Activated CD4-positive, alpha-beta memory T cell treated with anti-CD3 and anti-CD28 coated beads for 36 hours (primary cell): ENCODE measurements around the gene RUNX3. TPM values are rescaled to one million over a fixed set of nuclear protein-coding genes. Genes with fewer than 3 reads are reported as not detected.

Experiments used
- CTCF ChIA-PET: fragments of 350-600 bp; sonication (Branson Sonifier 250); formaldehyde crosslinking; loops from one replicate; lab custom pipeline; 2021; ENCODE audit warnings: antibody characterized with exemption, inconsistent platforms; lab: Charles Lee
- POLR2A ChIA-PET: fragments of 350-600 bp; sonication (Branson Sonifier 250); formaldehyde crosslinking; loops from one replicate; lab custom pipeline; 2021; ENCODE audit warnings: antibody characterized with exemption; lab: Charles Lee
- DNase-seq: peaks from one replicate; pipeline ENCODE4 v3.0.0-alpha.2; 2020
- H3K27ac Mint-ChIP-seq: one replicate; pipeline ENCODE4 v1.8.0; 2021; ENCODE audit warnings: mixed read lengths
- H3K27me3 Mint-ChIP-seq: one replicate; pipeline ENCODE4 v1.8.0; 2021; ENCODE audit warnings: mixed read lengths
- H3K36me3 Mint-ChIP-seq: one replicate; pipeline ENCODE4 v1.8.0; 2021; ENCODE audit warnings: mixed read lengths
- H3K4me1 Mint-ChIP-seq: one replicate; pipeline ENCODE4 v1.8.0; 2021; ENCODE audit warnings: low read depth, mixed read lengths
- H3K4me3 Mint-ChIP-seq: one replicate; pipeline ENCODE4 v1.8.0; 2021; ENCODE audit warnings: mild to moderate bottlenecking, mixed read lengths
- H3K9me3 Mint-ChIP-seq: one replicate; pipeline ENCODE4 v1.8.0; 2021; ENCODE audit warnings: mixed read lengths
- intact Hi-C: fragments of 100-400 bp; cut with micrococcal nuclease; formaldehyde crosslinking; loops from one replicate; pipeline ENCODE4 v1.15.1; 2023
- total RNA-seq, 2 experiments: library from RNA; stranded (reverse); gene quantifications; one replicate each; pipeline ENCODE4 v1.2.3, GENCODE V29; 2021

Gene RUNX3
- total RNA-seq, 2 experiments from 2014 or later, result 153 to 155 TPM

DNA sequence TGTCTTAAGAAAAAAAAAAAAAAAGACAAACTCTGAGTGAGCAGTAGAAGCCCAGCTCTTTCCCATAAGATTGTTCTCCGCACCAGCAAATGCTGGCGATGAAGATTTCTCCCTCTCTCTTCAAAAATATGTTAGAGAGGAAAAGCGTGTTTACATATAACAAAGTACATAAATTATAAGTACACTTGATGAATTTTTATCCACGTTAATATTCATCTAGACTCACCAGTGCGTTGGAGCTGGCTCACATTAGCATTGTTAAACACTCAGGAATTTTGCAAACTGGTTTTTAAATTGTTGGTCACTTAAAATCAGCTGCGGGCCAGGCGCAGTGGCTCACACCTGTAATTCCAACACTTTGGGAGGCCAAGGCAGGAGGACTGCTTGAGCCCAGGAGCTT, 56.0 kb downstream of the RUNX3 start:
- Mint-ChIP-seq H3K9me3 (no peaks in the 10 kb centered on the region), H3K27me3 (no peaks in the 10 kb centered on the region), H3K36me3 (no peaks in the 10 kb centered on the region), H3K4me3 (no peak overlapping the region), H3K4me1 (peaks cover 6% of the 10 kb centered on the region), H3K27ac (no peak overlapping the region)
- intact Hi-C loops, result no loop called here
- CTCF ChIA-PET, result interaction anchor here (0.8 kb wide), 1 partner anchor 228 kb away, joined by 3 read pairs; no protein-coding TSS in a partner anchor
- DNase-seq, result no peak
- POLR2A ChIA-PET, result no interaction called here

- H3K4me1 Mint-ChIP-seq, result peaks cover 6% of the 10 kb centered on the region
- H3K4me3 Mint-ChIP-seq, result no peak overlapping the region
- intact Hi-C loops, result no loop called here
- ChIA-PET POLR2A (no interaction called here), CTCF (interaction anchor here (1.5 kb wide), 1 partner anchor 25 kb away, joined by 3 read pairs; no protein-coding TSS in a partner anchor)
- H3K9me3 Mint-ChIP-seq, result no peaks in the 10 kb centered on the region
- no peak overlapping the region for H3K27ac Mint-ChIP-seq
- no peak for DNase-seq
- no peaks in the 10 kb centered on the region for H3K27me3 Mint-ChIP-seq
- H3K36me3 Mint-ChIP-seq, result no peaks in the 10 kb centered on the region
These were observed 56.9 kb downstream of the RUNX3 start for GRCh38 chr1:24873148-24873547.

DNA sequence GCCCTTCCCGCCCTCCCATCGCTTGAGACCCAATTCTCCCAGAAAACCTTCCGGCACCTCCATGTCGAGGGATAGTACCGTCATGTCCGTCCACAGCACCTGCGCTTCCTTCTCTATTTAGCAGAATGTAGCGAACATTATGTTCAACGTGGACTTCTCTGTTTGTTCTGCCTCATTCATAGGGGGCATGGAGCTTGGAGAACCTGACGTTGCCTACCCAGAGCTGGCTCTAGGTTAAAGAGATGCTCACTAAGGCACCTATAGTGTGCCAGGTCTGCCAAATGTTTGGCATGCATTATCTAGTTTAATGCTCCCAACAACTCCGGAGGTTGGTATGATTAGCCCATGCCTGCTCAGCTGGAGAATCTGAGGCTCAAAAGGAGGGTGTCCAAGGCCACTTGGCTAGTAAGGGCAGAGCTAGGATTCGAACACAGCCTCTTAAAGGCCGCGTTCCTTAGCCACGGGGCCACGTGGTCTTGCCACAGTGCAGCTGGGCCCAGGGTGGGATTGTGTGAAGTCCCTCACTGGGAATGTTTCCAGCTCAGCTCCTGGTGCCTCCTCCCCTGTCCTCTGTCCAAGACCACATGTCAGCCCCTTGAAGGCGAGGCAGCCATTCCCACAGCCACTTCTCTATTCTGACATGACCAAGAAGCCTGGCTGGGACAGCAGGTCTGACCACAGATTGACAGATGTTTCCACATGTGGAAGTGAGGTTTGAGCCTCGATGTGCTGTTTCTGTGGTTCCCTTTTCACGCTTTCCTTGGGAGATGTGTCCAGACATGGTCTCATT, 57.8 kb downstream of the RUNX3 start:
- ChIA-PET CTCF (interaction anchor here (0.9 to 1.8 kb wide), 3 partner anchors 8 to 229 kb away, joined by 3 read pairs; no protein-coding TSS in a partner anchor), POLR2A (no interaction called here)
- H3K27ac Mint-ChIP-seq, result no peak overlapping the region
- no peak overlapping the region for H3K4me3 Mint-ChIP-seq
- intact Hi-C loops, result no loop called here
- peaks cover 2% of the 10 kb centered on the region for H3K27me3 Mint-ChIP-seq
- H3K36me3 Mint-ChIP-seq, result no peaks in the 10 kb centered on the region
- peak; percentile 3 for DNase-seq
- peaks cover 6% of the 10 kb centered on the region for H3K4me1 Mint-ChIP-seq
- no peaks in the 10 kb centered on the region for H3K9me3 Mint-ChIP-seq

DNA sequence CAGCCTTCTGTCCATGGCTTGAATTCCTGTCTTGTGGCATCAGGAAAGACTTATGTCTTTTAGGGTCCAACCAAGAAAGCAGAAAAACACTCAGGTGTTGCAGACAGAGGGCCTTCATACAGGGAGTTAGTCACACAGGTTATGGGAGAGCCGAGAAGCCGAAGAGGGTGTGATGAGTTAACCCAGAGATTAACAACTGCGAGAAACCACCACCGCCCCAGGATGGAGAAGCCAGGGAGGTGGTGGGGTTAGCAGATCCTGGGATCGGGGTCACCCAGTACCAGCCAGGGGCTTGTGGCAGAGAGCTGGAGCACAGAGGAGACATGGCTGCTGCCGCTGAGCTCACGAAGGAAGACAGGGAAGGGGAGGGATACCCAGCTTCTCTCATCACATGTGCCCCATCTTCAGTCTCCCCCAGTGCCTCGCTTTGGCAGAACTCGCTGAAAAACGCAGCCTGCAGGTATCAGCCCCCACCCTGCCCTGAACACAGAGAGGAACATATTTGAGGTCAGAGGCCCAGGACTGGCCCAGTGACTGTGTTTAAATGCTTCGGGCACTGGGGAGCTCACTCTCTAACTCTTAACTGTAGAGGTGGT, 58.7 kb downstream of the RUNX3 start:
- CTCF ChIA-PET, result interaction anchor here (1.8 kb wide), 1 partner anchor 230 kb away, joined by 3 read pairs; no protein-coding TSS in a partner anchor
- Mint-ChIP-seq H3K4me3 (no peak overlapping the region), H3K36me3 (no peaks in the 10 kb centered on the region), H3K9me3 (no peaks in the 10 kb centered on the region), H3K27me3 (peaks cover 4% of the 10 kb centered on the region), H3K27ac (no peak overlapping the region), H3K4me1 (peaks cover 6% of the 10 kb centered on the region)
- intact Hi-C loops, result no loop called here
- DNase-seq, result peak; percentile 7
- POLR2A ChIA-PET, result no interaction called here

GRCh38 chr1:24870551-24871195, 59.4 kb downstream of the RUNX3 start:
- peaks cover 4% of the 10 kb centered on the region for H3K27me3 Mint-ChIP-seq
- DNase-seq, result peak; percentile 22
- H3K4me3 Mint-ChIP-seq, result no peak overlapping the region
- no peaks in the 10 kb centered on the region for H3K36me3 Mint-ChIP-seq
- intact Hi-C loops, result no loop called here
- no peak overlapping the region for H3K27ac Mint-ChIP-seq
- H3K9me3 Mint-ChIP-seq, result no peaks in the 10 kb centered on the region
- H3K4me1 Mint-ChIP-seq, result peaks cover 6% of the 10 kb centered on the region
- ChIA-PET POLR2A (no interaction called here), CTCF (interaction anchor here (1.8 kb wide), 1 partner anchor 230 kb away, joined by 3 read pairs; no protein-coding TSS in a partner anchor)

DNA sequence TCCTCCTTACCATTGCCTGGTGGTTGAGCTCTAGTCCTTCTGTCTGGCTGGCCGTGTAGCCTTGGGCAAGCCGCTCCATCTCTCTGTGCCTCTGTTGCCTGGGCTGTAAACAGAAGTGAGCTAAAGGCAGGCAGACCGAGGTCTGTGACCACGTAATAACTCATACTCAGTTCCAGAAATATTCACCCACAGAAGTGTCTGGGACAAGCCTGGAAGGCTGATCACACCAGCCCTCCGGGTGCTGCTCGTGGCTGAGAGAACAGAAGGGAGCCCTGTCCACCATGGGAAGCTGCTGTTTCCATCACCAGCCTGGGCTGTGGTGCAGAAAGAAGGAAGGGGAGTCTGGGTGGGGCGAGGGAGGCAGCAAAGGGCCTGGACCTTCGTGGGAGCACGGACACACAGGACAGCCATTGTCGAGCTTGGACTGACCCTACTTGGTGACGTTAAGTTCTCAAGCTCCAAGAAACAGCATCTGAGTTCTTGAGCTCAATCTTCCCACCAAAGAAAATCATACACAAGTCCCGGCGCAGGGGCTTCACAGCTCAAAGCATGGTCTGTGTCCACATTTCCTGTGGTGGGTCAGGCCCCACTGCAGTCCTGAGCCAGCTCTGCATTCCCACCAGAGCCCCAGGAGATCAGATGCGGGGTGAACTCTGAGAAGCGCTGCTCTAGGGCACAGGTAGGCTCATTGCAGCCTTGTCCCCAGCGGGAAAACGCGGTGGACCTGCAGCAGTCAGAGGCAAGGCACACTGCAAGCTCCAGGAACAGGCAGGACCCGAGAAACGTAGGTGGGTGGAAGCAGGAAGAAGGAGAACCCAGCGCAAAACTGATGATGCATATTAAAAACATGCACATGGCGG, 61.8 kb downstream of the RUNX3 start:
- POLR2A ChIA-PET, result interaction anchor here (1.0 kb wide), 1 partner anchor 30 kb away, joined by 3 read pairs; no protein-coding TSS in a partner anchor
- Mint-ChIP-seq H3K9me3 (no peaks in the 10 kb centered on the region), H3K4me1 (peaks cover 6% of the 10 kb centered on the region), H3K4me3 (no peak overlapping the region), H3K36me3 (no peaks in the 10 kb centered on the region), H3K27me3 (peaks cover 4% of the 10 kb centered on the region), H3K27ac (no peak overlapping the region)
- peak; percentile 4 for DNase-seq
- CTCF ChIA-PET, result interaction anchor here (0.8 kb wide), 1 partner anchor 20 kb away, joined by 3 read pairs; no protein-coding TSS in a partner anchor
- intact Hi-C loops, result no loop called here

DNA sequence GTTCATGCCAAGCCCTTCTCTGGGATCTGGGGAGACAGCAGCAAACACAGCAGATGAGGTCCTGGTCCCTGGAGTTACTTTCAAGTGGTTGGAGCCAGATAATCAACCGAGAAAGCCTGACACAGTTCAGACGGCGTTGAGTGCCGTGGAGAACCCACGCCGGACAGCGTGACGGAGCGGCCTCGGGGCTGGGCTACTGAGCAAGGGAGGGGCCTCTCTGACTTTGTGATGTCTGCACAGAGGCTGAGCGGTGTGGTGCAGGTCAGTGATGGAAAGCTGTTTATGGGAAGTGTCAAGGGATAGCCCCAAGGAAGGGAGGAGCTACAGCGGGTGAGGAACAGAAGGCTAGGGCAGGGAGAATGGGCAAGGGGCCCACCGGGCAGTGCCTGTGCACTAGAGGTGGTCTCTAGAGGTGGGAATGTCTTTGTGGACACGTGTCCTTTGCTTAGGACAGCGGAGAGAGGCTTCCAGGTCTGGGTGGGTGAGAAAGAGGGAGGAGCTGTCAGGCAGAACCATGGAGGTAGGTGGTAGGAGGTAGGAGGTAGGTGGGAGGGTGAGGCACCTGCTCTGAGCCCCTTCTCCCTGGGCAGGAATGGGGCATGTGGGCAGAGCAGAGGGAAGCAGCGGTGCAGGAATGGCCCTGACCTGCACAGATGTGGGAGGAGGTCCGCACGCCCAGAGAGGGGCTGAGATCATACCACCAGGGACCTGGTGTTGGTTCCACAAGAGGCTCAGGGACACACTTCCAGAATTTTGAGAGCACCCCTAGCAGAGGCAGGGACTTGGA, 62.8 kb downstream of the RUNX3 start:
- peak; percentile 5 for DNase-seq
- peaks cover 4% of the 10 kb centered on the region for H3K27me3 Mint-ChIP-seq
- no peak overlapping the region for H3K27ac Mint-ChIP-seq
- POLR2A ChIA-PET, result interaction anchor here (1.0 kb wide), 1 partner anchor 31 kb away, joined by 3 read pairs; no protein-coding TSS in a partner anchor
- peaks cover 6% of the 10 kb centered on the region for H3K4me1 Mint-ChIP-seq
- no peak overlapping the region for H3K4me3 Mint-ChIP-seq
- CTCF ChIA-PET, result interaction anchor here (0.8 kb wide), 1 partner anchor 19 kb away, joined by 3 read pairs; no protein-coding TSS in a partner anchor
- no peaks in the 10 kb centered on the region for H3K9me3 Mint-ChIP-seq
- intact Hi-C loops, result no loop called here
- H3K36me3 Mint-ChIP-seq, result no peaks in the 10 kb centered on the region

- no peak overlapping the region for H3K4me3 Mint-ChIP-seq
- H3K9me3 Mint-ChIP-seq, result no peaks in the 10 kb centered on the region
- no peaks in the 10 kb centered on the region for H3K36me3 Mint-ChIP-seq
- CTCF ChIA-PET, result no interaction called here
- H3K27ac Mint-ChIP-seq, result no peak overlapping the region
- peak; percentile 2 for DNase-seq
- POLR2A ChIA-PET, result no interaction called here
- H3K4me1 Mint-ChIP-seq, result peaks cover 6% of the 10 kb centered on the region
- intact Hi-C loops, result no loop called here
- H3K27me3 Mint-ChIP-seq, result peaks cover 4% of the 10 kb centered on the region
These were observed 63.6 kb downstream of the RUNX3 start for GRCh38 chr1:24866211-24867083.

DNA sequence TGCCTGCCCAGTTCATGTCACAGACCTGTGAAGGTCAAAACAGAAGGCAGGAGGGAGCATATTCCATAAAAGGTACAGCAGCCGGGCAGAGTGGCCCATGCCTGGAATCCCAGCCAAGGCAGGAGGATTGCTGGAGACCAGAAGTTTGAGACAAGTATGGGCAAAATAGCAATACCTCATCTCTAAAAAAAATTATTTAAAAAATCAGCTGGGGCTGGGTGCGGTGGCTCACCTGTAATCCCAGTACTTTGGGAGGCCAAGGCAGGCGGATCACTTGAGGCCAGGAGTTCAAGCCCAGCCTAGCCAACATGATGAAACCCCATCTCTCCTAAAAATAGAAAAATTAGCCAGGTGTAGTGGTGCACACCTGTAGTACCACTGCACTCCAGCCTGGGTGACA, 64.5 kb downstream of the RUNX3 start:
- Mint-ChIP-seq H3K4me1 (peaks cover 1% of the 10 kb centered on the region), H3K4me3 (no peak overlapping the region), H3K9me3 (no peaks in the 10 kb centered on the region), H3K27me3 (peaks cover 4% of the 10 kb centered on the region), H3K36me3 (no peaks in the 10 kb centered on the region), H3K27ac (no peak overlapping the region)
- DNase-seq, result no peak
- intact Hi-C loops, result no loop called here
- POLR2A ChIA-PET, result no interaction called here
- CTCF ChIA-PET, result interaction anchor here (1.7 kb wide), 1 partner anchor 18 kb away, joined by 4 read pairs; no protein-coding TSS in a partner anchor

GRCh38 chr1:24865168-24865567, 64.9 kb downstream of the RUNX3 start:
- Mint-ChIP-seq H3K36me3 (no peaks in the 10 kb centered on the region), H3K4me3 (no peak overlapping the region), H3K4me1 (no peaks in the 10 kb centered on the region), H3K27ac (no peak overlapping the region), H3K9me3 (no peaks in the 10 kb centered on the region), H3K27me3 (peaks cover 4% of the 10 kb centered on the region)
- ChIA-PET CTCF (interaction anchor here (1.6 to 1.7 kb wide), 2 partner anchors 17 to 237 kb away, joined by 3 to 4 read pairs; no protein-coding TSS in a partner anchor), POLR2A (no interaction called here)
- peak; percentile 3 for DNase-seq
- intact Hi-C loops, result no loop called here
